OCI-LY3 (cell line): ENCODE results near the gene HDAC6.
A peak's percentile ranks its signal among the peaks of the same experiment; 100 is the strongest.
"Not testable (repeated sequence)": the region's sequence is repeated elsewhere in the genome, so short reads cannot be mapped to it uniquely, and the experiment has no call there.

ENCODE experiments used
- H2AFZ ChIP-seq: fragments of 200-600, 300-600 bp; shearing (Covaris generic); 2 replicates; pipeline ENCODE4 v1.6.0; 2014; ENCODE audit warnings: antibody characterized with exemption, low read depth, low read length
- H3K27ac ChIP-seq: fragments of 200-600, 300-600 bp; sonication (generic); 2 replicates; pipeline ENCODE4 v1.5.1; 2014; ENCODE audit warnings: mild to moderate bottlenecking, low read length, moderate library complexity, mixed read lengths
- H3K27me3 ChIP-seq: fragments of 200-600, 300-600 bp; sonication (generic); 2 replicates; pipeline ENCODE4 v1.6.1; 2014; ENCODE audit warnings: low read depth, low read length, mixed read lengths
- H3K36me3 ChIP-seq: fragments of 200-600, 300-600 bp; sonication (generic); replicated peaks from 2 replicates; pipeline ENCODE3; 2014; ENCODE audit warnings: low read depth, low read length, mixed read lengths
- H3K4me1 ChIP-seq: fragments of 300-600, 200-600 bp; sonication (generic); 2 replicates; pipeline ENCODE4 v1.6.1; 2014; ENCODE audit warnings: low read length, mixed read lengths
- H3K4me2 ChIP-seq: fragments of 200-600, 300-600 bp; sonication (generic); 2 replicates; pipeline ENCODE4 v1.6.1; 2014; ENCODE audit warnings: low read length, mixed read lengths
- H3K4me3 ChIP-seq: fragments of 300-600, 200-600 bp; sonication (generic); 2 replicates; pipeline ENCODE4 v1.5.1; 2014; ENCODE audit warnings: antibody characterized with exemption, mild to moderate bottlenecking, low read length, moderate library complexity
- H3K79me2 ChIP-seq: fragments of 300-600, 200-600 bp; shearing (Covaris generic); 2 replicates; pipeline ENCODE4 v1.6.1; 2014; ENCODE audit warnings: mild to moderate bottlenecking, low read length, mixed read lengths
- H3K9ac ChIP-seq: fragments of 300-600, 200-600 bp; shearing (Covaris generic); 2 replicates; pipeline ENCODE4 v1.6.0; 2014; ENCODE audit warnings: mild to moderate bottlenecking, low read length, moderate library complexity
- H3K9me3 ChIP-seq: fragments of 200-600, 300-600 bp; shearing (Covaris generic); 2 replicates; pipeline ENCODE4 v1.6.1; 2014; ENCODE audit warnings: low read length, mixed read lengths; ENCODE audit not compliant: insufficient read depth
- H4K20me1 ChIP-seq: fragments of 200-600, 300-600 bp; sonication (generic); 2 replicates; pipeline ENCODE4 v1.6.1; 2016; ENCODE audit warnings: low read length, mixed read lengths; ENCODE audit not compliant: insufficient read depth
- CTCF ChIP-seq: fragments of 200-600, 300-600 bp; sonication (generic); IDR thresholded peaks from 2 replicates; pipeline ENCODE4 v1.5.1; 2014; ENCODE audit warnings: antibody characterized with exemption, low read length, low read depth
- EZH2phosphoT487 ChIP-seq: fragments of 200-600 bp; shearing (Covaris generic); IDR thresholded peaks from 2 replicates; pipeline ENCODE4 v1.6.1; 2018; ENCODE audit warnings: antibody characterized with exemption, mixed run types, low read depth

The HDAC6 gene

DNA sequence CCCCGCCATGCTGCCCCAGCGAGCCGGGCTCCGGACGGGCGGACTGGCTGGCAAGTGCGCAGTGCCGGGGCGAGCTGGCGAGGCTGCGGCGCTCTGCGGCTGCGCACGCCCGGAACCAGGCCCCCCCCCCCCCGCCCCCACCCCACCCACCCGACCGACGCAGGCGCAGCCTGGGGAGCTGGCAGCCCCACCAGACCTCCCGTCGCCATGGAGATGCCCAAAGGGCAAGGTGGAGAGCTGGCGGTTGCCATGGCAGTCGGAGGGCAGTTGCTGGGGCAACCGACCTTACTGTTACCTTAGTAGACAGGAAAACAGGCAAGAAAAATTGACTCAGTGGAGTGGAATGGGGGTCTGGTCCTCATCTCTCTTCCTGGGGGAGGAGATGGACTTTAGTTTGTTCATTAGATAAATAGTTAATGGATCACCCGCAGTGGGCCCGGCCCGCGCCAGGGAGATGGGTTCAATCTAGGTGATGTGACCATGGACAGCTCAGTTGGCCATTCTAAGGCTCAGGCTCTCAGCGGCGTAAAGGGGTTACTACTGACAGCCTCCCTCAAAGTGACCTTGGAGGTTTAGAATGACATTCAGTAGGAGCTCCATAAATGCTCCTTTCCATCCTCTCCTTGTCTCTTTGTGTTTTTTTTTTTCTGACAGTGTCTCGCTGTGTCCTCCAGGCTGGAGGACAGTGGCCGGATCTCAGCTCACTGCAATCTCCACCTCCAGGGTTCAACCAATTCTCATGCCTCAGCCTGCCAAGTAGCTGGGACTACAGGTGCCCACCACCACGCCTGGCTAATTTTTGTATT is 33.9 kb downstream of the HDAC6 start, which contains the start of gene PCSK1N:
TSS of gene PCSK1N (minus strand) at position 87 of the 806 bp plus-strand sequence. CDS start at position 9, 78 bp downstream.
- H3K4me2 ChIP-seq, result peak within 1 kb of the TSS; percentile 98
- peak within 1 kb of the TSS; percentile 77 for H2AFZ ChIP-seq
- H3K27ac ChIP-seq, result no peak within 1 kb of the TSS
- peak within 1 kb of the TSS; percentile 89 for H3K4me3 ChIP-seq
- H3K27me3 ChIP-seq, result no peaks in the 10 kb centered on the region
- peaks cover 8% of the 10 kb centered on the region for H3K4me1 ChIP-seq
- TF ChIP-seq CTCF, result no peak
- no peak for TF ChIP-seq EZH2phosphoT487
- no peaks in the 10 kb centered on the region for H3K36me3 ChIP-seq
- no peaks in the 10 kb centered on the region for H3K79me2 ChIP-seq
- no peaks in the 10 kb centered on the region for H4K20me1 ChIP-seq
- H3K9ac ChIP-seq, result peak within 1 kb of the TSS; percentile 62
- no peaks in the 10 kb centered on the region for H3K9me3 ChIP-seq

GRCh38 chrX:48839686-48840085 is 37.8 kb downstream of the HDAC6 start:
- no peaks in the 10 kb centered on the region for H4K20me1 ChIP-seq
- TF ChIP-seq EZH2phosphoT487 (no peak), CTCF (no peak)
- H2AFZ ChIP-seq, result no peak overlapping the region
- H3K79me2 ChIP-seq, result no peaks in the 10 kb centered on the region
- H3K4me1 ChIP-seq, result no peaks in the 10 kb centered on the region
- H3K27me3 ChIP-seq, result no peaks in the 10 kb centered on the region
- H3K36me3 ChIP-seq, result no peaks in the 10 kb centered on the region
- H3K4me2 ChIP-seq, result no peak overlapping the region
- no peaks in the 10 kb centered on the region for H3K9me3 ChIP-seq
- H3K9ac ChIP-seq, result no peak overlapping the region
- no peak overlapping the region for H3K27ac ChIP-seq
- H3K4me3 ChIP-seq, result no peak overlapping the region

GRCh38 chrX:48848847-48849246 is 47.0 kb downstream of the HDAC6 start:
- no peak overlapping the region for H3K4me3 ChIP-seq
- H3K4me2 ChIP-seq, result no peak overlapping the region
- no peak overlapping the region for H3K9ac ChIP-seq
- no peaks in the 10 kb centered on the region for H3K9me3 ChIP-seq
- H2AFZ ChIP-seq, result no peak overlapping the region
- H3K79me2 ChIP-seq, result no peaks in the 10 kb centered on the region
- no peak overlapping the region for H3K27ac ChIP-seq
- H4K20me1 ChIP-seq, result no peaks in the 10 kb centered on the region
- TF ChIP-seq CTCF, result no peak
- no peak for TF ChIP-seq EZH2phosphoT487
- no peaks in the 10 kb centered on the region for H3K27me3 ChIP-seq
- H3K4me1 ChIP-seq, result peaks cover 7% of the 10 kb centered on the region; the same call in 1 of the 2 replicates
- no peaks in the 10 kb centered on the region for H3K36me3 ChIP-seq

- no peak overlapping the region for H3K4me2 ChIP-seq
- H3K9me3 ChIP-seq, result no peaks in the 10 kb centered on the region
- H3K4me3 ChIP-seq, result no peak overlapping the region
- H3K4me1 ChIP-seq, result peaks cover 8% of the 10 kb centered on the region
- no peaks in the 10 kb centered on the region for H3K36me3 ChIP-seq
- no peaks in the 10 kb centered on the region for H4K20me1 ChIP-seq
- no peak overlapping the region for H3K27ac ChIP-seq
- H3K79me2 ChIP-seq, result no peaks in the 10 kb centered on the region
- H2AFZ ChIP-seq, result no peak overlapping the region
- H3K27me3 ChIP-seq, result no peaks in the 10 kb centered on the region
- H3K9ac ChIP-seq, result no peak overlapping the region
- no peak for TF ChIP-seq EZH2phosphoT487
These were observed 51.0 kb downstream of the HDAC6 start for GRCh38 chrX:48852857-48853256.

- H3K27me3 ChIP-seq, H4K20me1 ChIP-seq, H3K4me3 ChIP-seq, H3K4me1 ChIP-seq, H3K27ac ChIP-seq, H3K4me2 ChIP-seq, H3K9ac ChIP-seq, H3K36me3 ChIP-seq, H3K79me2 ChIP-seq, H2AFZ ChIP-seq, H3K9me3 ChIP-seq: not testable (repeated sequence)
These were observed 51.6 kb downstream of the HDAC6 start for GRCh38 chrX:48853494-48853893.

DNA sequence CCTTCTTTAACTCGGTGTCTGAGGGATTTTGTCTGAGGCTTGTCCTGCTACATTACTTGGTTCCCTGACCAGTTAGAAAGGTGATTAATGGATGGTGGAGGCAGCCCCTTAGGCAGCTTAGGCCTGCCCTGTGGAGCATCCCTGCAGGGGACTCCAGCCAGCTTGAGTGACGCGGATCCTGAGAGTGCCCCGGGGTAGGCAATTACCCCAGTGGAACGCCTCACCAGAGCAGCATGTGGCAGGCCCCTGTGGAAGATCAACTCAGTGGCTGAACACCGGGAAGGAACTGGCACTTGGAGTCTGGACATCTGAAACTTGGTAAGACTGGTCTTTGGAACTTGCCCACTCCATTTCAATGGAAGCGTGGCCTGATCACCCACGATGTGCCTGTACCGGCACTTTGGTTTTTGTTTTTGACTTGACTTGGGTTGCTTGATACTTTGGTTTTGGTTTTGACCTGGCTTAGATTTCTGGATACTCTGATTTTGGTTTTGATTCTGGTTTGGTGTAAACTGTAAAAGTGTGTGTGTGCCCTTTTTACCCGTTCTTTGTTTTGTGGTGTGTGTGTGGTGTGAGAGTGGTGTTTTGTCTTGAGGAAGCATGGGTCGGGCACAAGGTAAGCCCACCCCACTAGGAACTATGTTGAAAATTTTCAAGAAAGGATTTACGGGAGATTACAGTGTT is 52.4 kb downstream of the HDAC6 start:
- not testable (repeated sequence) for H2AFZ ChIP-seq, H3K9me3 ChIP-seq, H3K36me3 ChIP-seq, H3K4me2 ChIP-seq, H3K79me2 ChIP-seq, H3K27me3 ChIP-seq, H4K20me1 ChIP-seq, H3K9ac ChIP-seq, H3K4me3 ChIP-seq, H3K27ac ChIP-seq, H3K4me1 ChIP-seq
